HG03135 (cell line): ENCODE data around the gene LAGE3.
"Not testable (repeated sequence)": the region's sequence is repeated elsewhere in the genome, so short reads cannot be mapped to it uniquely, and the experiment has no call there.

Experiments
- ATAC-seq: cut with Tn5 transposase; IDR thresholded peaks from one replicate; pipeline ENCODE4 v1.9.1; 2021; ENCODE audit warnings: mild to moderate bottlenecking, moderate library complexity; ENCODE audit not compliant: unreplicated experiment

The LAGE3 gene

DNA sequence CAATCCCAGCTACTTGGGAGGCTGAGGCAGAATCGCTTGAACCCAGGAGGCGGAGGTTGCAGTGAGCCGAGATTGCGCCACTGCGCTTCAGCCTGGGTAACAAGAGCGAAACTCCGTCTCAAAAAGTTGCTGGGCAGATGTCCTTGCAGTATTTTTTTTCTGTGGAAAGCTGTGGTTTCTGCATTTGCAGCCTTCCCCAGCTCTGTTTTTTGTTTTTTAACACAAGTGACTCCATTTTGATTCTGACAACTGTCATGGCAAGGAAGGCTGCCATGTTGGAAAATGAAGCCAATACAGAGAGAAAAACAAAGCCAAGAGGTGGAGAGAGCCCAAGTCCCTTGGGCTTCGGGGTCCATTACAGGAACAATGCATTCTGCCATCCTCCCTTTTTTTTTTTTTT is 23.0 kb upstream of the LAGE3 start:
- ATAC-seq: no peak

GRCh38 chrX:154501423-154501822 is 22.3 kb upstream of the LAGE3 start:
- not testable (repeated sequence) for ATAC-seq

DNA sequence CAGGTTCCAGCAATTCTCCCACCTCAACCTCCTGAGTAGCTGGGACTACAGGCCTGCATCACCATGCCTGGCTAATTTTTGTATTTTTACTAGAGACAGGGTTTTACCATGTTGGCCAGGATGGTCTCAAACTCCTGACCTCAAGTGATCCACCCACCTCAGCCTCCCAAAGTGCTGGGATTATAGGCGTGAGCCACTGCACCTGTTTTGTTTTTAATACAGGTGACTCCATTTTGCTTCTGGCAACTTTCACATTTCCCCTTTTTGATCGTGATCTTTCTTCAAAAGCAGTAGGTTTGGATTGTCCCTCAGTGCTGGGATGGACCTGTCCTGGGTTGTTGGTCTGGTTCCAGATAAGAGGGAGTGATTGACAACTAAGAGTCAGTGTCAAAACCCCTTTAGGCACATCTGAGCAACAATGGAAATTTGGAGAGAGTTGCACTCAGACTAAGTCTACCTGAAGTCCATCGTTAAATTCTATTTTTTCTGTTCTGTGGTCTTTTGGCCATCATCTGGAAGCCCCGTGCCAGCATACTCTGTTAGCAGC is 17.6 kb upstream of the LAGE3 start:
- ATAC-seq: not testable (repeated sequence)

DNA sequence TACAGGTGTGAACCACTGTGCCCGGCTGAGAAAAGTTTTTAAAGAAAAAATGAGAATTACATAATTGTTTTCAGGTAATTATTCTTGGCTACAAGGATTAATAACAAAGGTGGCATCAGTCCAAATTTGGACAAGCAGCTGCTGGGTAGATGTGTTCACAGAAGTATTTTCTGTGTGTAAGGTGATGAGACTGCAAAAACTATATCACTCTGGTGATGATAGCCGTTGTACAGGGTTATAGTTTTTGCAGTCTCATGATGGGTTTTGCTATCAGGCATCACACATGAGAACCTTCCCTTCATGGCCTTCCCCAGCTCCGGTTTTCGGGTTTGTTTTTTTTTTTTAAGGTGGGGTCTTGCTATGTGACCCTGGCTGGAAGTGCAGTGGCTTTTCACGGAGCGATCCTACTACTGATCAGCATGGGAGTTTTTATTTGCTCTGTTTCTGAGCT is 16.4 kb upstream of the LAGE3 start:
- no peak for ATAC-seq

- no peak for ATAC-seq
Measured at GRCh38 chrX:154494715-154495114, 15.6 kb upstream of the LAGE3 start.

- ATAC-seq: peak; percentile 75
Measured at GRCh38 chrX:154490414-154491083, 11.5 kb upstream of the LAGE3 start, which contains the start of gene SLC10A3. TSS of gene SLC10A3 (minus strand) at chrX:154490629. CDS start at chrX:154488940, 1,689 bp downstream.

GRCh38 chrX:154490021-154490413 is 10.9 kb upstream of the LAGE3 start:
- peak; percentile 28 for ATAC-seq

GRCh38 chrX:154489182-154489581 is 10.1 kb upstream of the LAGE3 start:
- ATAC-seq: no peak

DNA sequence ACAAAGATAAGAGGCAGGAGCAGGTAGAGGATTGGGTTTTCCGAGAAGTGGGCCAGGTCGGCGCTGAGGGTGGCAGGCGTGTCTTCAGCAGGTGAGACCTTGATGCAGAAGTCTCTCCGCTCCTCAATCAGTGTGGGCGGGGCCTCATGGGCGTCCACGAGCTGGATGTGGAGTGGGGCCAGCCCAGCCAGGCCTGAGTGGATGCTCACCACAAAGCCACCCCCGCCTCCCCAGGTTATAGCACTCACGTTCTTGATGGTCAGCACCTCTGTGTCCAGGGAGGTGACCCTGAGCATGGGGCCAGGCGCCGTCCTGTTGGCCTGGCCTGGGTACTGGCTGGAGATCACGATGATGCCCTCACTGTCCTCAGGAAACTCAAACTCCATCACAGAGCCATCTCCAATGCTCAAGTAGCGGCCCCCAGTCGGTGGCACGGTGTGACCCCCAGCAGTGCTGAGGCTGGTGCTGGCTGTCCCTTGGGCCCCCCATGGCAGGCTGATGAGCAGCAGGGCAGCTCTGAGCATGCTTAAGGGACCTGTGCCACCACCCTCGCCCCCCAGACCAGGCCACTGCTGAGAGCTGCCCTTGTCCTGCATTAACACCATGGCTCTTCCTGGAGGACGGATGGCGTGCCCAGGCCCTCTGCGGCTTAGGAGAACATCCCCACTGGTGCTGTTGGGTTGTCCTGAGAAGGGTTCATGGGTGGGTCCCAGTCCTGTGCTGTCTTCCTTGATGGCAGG is 9.4 kb upstream of the LAGE3 start:
- no peak for ATAC-seq

DNA sequence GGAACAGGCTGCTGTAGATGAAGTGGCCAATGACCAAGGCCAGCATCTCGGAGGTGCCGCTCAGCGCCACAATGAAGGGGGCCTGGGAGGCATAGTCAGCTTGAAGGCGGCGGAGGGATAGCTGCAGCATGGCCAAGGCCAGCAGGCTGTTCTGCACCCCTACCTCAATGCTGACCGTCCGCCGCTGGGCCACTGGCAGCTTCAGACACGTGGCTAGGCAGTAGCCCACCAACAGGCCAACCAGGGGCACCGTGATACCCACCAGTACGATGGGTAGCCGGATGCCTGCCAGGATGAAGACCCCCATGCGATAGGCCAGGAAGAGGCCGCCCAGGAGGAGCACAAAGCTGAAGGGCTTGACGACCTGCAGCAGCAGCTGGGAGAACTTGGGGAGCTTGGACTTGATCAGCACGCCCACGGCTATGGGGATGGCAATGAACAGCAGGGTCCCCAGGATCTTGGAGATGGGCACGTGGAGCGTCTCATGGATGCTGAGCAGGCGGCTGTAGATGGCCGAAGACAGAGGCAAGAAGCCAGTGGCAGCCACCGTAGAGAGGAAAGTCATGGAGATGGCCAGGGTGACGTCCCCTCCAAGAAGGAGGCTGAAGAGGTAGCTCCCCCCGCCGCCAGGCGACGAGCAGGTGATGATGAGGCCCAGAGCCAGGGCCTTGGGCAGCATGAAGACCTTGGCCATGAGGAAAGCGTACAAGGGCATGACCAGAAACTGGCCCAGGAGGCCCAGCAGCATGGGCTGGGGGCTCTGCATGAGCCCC is 8.6 kb upstream of the LAGE3 start:
- ATAC-seq: no peak

GRCh38 chrX:154486396-154487207 is 7.5 kb upstream of the LAGE3 start, which contains the start of gene UBL4A:
TSS of gene UBL4A (minus strand) at chrX:154486615. CDS start at chrX:154486584, 31 bp downstream.
- no peak for ATAC-seq

GRCh38 chrX:154486052-154486395 is 6.9 kb upstream of the LAGE3 start:
- no peak for ATAC-seq

DNA sequence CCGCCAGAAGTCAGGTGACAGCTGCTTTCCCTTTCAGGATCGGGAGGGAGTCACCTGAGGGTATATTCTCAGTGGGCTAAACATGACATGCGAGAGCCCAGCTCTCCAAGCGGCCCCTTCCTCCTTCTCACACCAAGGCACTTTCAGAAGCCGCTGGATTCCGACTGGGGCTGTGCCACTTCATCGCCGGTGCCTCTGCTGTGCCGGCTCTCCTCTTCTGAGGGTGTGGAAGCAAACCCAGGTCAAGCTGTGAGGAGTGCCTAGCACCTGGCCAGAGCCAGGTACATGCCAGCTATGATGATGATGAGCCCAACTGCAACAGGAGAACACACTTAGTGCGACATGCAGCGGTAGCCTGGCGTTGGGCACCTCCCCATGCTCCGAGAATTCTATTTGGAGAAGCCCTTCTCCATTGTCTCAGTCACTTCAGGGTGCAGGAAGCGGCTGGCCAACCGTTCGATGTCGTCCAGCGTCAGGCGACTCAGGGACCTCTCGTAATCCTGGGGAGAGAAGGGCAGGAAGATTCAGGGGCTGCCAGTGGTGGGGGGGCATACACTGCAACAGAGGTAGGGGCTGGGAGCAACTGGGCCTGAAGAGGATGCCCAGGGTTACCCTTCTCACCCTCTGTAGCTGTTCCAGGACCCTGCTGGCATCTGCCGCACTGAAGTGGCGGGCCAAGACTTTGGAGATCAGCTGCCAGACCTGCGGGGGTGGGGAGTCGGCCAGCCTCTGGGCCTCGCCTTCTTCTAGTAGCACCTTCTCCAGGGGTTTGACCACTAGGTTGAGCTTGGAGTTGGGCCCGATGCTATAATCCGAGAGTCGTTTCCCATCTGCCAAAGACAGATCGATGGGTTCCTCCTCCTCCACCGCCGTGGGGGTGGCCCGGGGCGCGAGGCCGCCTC is 6.3 kb upstream of the LAGE3 start:
- no peak for ATAC-seq

DNA sequence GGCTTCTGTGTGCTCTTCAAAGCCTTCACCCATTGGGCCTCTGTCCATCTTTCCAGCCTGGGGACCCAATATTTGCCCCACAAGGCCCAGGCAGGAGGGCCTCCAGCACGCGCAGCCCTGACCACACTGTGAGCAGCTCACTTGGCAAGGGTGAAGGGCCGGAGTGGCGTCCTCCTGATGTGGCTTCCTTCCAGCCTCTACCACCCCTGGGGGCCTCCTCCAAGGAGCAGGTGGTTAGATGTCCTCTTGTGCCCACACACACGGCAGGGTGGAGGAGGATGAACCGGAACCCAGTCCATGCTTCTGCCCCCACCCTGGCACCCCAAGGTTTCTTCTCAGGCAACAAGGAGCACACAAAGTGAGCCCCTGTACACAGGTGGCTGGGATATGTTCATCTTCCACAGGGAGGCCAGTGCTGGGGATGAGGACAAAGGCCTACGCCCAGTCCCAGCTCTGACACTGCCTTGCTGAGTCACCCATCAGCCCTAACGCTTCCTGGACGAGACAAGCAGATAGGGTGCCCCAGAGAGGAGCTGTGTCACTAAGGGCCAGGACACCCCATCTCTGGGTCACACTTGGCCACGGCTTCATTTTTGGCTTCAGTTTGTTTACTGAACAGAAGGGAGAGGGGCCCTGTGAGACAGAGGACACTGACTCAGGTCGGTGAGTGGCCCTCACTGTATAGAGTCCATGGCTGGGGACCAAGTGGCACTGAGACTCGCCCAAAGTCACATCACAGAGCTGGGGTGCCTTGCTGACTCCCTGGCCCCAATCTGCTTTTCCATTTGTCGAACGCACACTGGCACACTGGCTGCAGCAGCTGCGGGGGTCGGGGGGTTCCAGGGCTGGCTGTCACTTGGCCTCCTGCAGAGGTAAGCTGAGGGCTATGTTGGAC is 5.4 kb upstream of the LAGE3 start:
- ATAC-seq: no peak

DNA sequence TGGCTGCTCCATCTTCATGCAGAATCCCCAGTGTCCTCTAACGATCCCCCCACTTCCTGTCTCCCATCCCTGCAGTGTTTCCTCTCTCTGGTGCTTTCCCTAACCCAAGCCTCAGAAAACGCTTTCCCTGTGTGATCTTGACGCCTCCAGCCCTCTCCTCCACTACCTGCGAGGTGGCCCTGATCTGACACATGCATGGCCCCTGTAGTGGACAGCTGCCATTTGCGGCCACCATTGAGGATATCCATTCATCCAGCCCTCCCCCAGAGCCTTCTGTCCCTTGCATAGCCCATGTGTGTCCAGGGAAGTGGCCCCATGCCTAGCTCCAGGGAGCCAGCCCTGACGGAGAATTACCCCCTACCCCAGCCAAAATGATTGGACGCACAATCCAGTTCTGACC is 4.2 kb upstream of the LAGE3 start:
- ATAC-seq: no peak

DNA sequence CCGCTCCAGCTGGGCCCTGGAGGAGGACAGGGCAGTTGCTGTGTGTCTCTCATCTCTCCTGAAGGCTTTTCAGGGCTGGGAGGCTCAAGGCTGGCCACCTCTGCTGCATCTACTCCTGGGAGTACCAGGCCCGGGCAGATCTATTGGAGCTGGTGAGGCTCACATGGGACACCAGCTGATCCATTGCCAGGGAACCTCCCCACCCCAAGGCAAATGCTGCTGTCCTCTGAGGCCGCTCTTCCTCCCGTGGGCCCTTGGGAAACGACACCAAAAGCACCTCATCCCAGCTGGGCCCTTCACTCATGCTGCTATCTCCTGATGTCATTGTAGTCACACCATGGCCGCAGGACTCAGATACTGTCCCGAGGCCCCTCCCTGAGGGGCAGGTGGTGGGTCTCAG is 3.7 kb upstream of the LAGE3 start:
- no peak for ATAC-seq

DNA sequence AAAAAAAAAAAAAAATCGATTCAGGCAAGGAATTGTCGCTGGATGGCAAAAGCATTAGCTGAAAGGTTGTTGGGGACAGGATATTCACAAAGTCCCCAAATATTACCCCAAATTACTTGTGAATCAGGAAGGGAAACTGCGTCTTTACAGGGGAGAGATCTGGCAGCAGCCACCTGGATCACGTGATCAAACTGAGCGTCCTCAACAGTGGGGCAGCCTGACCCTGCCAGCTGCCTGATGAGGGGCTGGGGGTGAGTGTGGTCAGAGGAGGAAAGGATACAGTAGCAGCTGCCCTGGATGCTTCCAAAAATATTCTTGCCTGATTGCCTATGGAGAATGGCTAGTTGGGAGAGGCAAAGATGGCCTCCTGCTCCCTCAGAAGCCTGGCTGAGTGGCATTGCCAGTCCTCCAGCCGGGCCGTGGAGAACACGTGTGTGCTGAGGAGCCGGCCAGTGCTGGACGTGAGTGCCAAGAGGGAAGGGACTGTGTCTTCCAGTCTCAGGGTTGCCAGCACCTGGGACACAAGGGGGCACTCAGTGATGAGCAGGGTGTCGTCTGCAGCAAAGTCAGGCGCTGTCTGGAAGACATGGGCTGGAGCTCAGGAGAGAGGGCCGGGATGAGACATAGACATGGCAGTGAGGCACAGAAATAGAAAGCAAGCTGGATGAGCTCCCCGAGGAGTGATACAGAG is 3.0 kb upstream of the LAGE3 start:
- ATAC-seq: no peak

- no peak for ATAC-seq
Measured at GRCh38 chrX:154481195-154481594, 2.1 kb upstream of the LAGE3 start.
